ENCODE results near the gene OR7G1. TPM values are rescaled to one million over a fixed set of nuclear protein-coding genes. Genes with fewer than 3 reads are reported as not detected.
A peak's percentile ranks its signal among the peaks of the same experiment; 100 is the strongest.
"Not testable (repeated sequence)": the region's sequence is repeated elsewhere in the genome, so short reads cannot be mapped to it uniquely, and the experiment has no call there.

The OR7G1 gene
- total RNA-seq, 4 donors from 2014 or later = not detected

DNA sequence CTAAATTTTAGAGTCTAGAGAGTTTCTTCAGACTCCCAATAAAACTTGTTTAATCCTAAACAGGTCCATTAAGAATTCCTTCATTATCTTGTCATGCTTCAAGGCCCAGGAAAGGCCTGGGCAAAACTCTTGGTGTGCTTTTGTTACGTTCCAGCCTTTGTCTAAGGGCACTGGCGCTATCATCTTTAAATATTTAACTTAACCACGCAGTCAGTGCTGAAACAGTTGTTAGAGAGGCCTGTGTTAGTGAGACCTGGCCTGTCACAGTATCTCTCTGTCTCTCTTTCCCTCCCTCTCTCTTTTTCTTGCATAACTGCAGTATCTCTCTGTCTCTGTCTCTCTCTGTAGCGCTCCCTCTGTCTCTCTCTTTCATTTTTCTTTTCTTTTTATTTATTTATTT is 36.9 kb downstream of the OR7G1 start:
- Histone ChIP-seq H3K4me3 (no peak overlapping the region), H3K27ac (no peak overlapping the region), H3K27me3 (no peaks in the 10 kb centered on the region), H3K9me3 (no peaks in the 10 kb centered on the region), H3K4me1 (no peaks in the 10 kb centered on the region), H3K36me3 (no peaks in the 10 kb centered on the region)
- no peak for DNase-seq
- TF ChIP-seq CTCF (IDR thresholded peaks at IDR 0.05) = no peak
- TF ChIP-seq POLR2A (IDR thresholded peaks at IDR 0.05) = no peak

- Histone ChIP-seq H3K9me3 (no peaks in the 10 kb centered on the region), H3K4me3 (no peak overlapping the region), H3K4me1 (no peaks in the 10 kb centered on the region), H3K27me3 (no peaks in the 10 kb centered on the region), H3K27ac (no peak overlapping the region), H3K36me3 (no peaks in the 10 kb centered on the region)
- TF ChIP-seq POLR2A (IDR thresholded peaks at IDR 0.05) (no peak), CTCF (IDR thresholded peaks at IDR 0.05) (no peak)
- no peak for DNase-seq
Observed at GRCh38 chr19:9076901-9077300, 38.7 kb downstream of the OR7G1 start.

DNA sequence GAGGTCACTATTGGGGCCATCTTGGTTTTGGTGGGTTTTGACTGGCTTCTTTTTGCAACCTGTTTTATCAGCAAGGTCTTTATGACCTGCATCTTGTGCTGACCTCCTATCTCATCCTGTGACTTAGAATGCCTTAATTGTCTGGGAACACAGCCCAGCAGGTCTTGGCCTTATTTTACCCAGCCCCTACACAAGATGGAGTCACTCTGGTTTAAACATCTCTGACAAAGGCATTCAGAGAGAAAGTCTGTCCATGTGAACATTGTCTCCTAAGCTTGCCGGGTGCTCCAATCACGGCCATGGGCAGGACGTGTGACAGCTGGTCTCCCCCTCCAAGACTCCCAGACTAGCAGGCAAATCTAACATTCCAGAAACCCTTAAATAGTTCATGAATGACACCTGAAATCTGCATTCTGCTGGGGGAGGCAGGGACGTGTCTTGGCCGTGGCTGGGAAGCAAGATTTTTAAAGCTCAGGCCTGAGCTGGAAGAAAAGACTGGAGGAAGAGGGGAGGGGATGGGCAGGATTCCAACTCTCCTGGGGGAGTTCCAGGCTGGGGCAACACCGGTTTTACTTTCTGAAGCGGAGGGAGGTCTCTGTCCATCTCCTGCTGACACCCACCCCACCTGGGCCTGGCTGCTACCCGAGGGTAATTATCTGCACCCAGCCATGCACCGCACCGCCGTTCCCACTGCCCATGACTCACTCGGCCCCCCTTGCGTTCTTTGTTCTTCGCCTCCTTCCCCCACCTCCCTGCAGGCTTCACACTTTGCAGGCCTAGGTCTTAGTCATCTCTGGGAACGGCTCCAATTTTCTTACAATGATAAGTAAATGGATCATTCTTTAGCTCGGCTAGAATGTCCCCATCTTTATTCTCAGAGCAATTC is 40.3 kb downstream of the OR7G1 start:
- Histone ChIP-seq H3K36me3 (no peaks in the 10 kb centered on the region), H3K9me3 (no peaks in the 10 kb centered on the region), H3K27ac (peak overlapping the region in 1 of 4 donors; percentile 39), H3K4me3 (no peak overlapping the region), H3K4me1 (no peaks in the 10 kb centered on the region), H3K27me3 (no peaks in the 10 kb centered on the region)
- DNase-seq = peak in 2 of 3 donors; percentile 66
- TF ChIP-seq CTCF (IDR thresholded peaks at IDR 0.05) (no peak), POLR2A (IDR thresholded peaks at IDR 0.05) (no peak)

DNA sequence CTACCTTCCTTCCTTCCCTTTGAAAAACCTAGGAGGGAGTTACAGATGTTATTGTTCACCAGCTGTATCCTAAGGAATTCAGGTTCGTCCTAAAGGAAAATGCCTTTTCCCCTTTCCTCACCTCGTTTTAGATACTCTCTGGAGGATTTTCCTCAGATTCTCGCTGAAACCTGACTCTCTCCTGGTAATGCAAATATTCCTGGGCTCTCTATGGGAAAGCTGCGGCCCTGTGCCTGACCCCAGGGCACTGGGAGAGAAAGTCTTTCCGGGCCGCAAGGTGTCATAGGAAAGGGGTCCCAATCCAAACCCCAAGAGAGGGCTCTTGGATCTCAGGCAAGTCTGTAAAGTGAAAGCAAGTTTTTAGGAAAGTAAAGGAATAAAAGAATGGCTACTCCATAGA is 41.8 kb downstream of the OR7G1 start:
- Histone ChIP-seq H3K4me3 (no peak overlapping the region), H3K36me3 (no peaks in the 10 kb centered on the region), H3K27me3 (no peaks in the 10 kb centered on the region), H3K27ac (no peak overlapping the region), H3K4me1 (no peaks in the 10 kb centered on the region), H3K9me3 (no peaks in the 10 kb centered on the region)
- DNase-seq = no peak
- TF ChIP-seq POLR2A (IDR thresholded peaks at IDR 0.05) = no peak
- no peak for TF ChIP-seq CTCF (IDR thresholded peaks at IDR 0.05)

GRCh38 chr19:9071720-9072119 is 43.8 kb downstream of the OR7G1 start:
- not testable (repeated sequence) for DNase-seq, H3K36me3 ChIP-seq, H3K27ac ChIP-seq, H3K4me3 ChIP-seq, H3K9me3 ChIP-seq, H3K4me1 ChIP-seq, H3K27me3 ChIP-seq

DNA sequence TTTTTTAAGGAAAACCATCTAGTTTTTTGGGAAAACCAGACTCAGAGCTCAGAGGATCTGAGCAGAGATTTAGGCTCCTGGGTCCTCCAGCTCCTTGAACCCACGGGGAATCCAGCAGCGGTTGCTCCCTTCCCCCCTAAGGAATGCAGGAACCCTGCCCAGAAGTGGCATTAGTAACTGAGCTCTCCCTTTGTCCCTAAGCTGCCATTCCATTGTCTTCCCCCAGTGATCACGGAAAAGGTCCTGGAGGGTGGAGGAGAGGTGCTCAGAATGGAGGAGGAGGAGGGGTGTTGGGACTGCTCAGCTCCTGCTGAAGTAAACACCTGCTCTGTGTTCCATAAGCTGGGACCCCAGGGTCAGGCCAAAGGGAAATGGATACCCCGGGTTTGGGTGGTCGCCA is 45.5 kb downstream of the OR7G1 start:
- Histone ChIP-seq H3K27me3 (no peaks in the 10 kb centered on the region), H3K4me3 (no peak overlapping the region), H3K9me3 (no peaks in the 10 kb centered on the region), H3K36me3 (no peaks in the 10 kb centered on the region), H3K4me1 (no peaks in the 10 kb centered on the region), H3K27ac (no peak overlapping the region)
- no peak for DNase-seq
- TF ChIP-seq CTCF (IDR thresholded peaks at IDR 0.05) (no peak), POLR2A (IDR thresholded peaks at IDR 0.05) (no peak)
